ENCODE data around the gene PLCXD1. TPM values are rescaled to one million over a fixed set of nuclear protein-coding genes. Genes with fewer than 3 reads are reported as not detected.

The PLCXD1 gene
- total RNA-seq, 1 donor, result 3.3 TPM

DNA sequence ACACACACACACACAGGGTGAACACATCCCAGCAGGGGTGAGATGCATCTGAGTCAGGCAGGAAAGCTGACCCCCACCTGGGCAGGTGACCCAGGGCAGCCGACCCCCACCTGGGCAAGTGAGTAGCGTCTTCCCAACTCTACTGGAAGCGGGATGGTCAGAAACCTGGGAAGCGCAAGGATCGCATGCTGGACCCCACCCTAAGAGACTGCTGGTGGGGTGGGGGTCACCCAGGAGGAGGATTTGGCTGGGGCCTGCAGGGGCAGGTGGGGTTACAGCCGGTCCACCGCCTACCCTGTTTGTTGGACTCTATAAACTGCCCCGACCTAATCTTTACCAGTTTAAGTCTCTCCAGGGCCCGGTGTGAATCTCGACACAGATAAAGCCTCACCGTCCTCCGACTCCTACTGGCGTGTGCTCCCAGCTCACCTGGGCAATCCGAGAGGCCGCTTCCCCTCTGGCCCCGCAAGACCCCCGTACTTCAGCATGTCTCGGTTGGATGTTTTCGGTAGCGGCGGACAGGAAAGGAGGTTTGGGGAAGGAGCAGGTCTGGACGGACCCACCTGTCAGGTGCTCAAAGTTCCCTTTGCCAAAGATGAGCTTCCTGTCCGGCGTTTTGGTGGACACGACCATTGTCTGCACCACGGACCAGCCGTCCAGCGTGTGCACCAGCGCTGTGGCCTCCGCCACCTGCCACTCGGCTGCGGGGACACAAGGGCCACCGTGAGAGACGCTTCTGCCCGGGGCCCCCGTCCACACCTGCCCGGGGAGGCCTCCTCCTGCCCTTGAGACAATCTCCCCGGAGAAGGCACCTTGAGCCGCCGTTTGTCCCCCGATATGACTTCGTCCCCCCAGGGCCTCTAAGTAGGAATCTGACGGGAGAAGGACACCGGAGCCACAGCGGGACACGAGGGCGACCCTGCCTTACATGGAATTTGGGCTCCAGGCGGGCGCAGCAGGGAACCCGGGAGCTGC is 35.5 kb downstream of the PLCXD1 start:
- Histone ChIP-seq H3K4me3 (ENCODE audit: insufficient read depth, low read length) (no peak overlapping the region), H3K4me1 (ENCODE audit: insufficient read depth, low read length) (peaks cover 11% of the 10 kb centered on the region), H4K20me1 (ENCODE audit: insufficient read depth, low read length) (peaks cover 3% of the 10 kb centered on the region), H3K9me3 (ENCODE audit: low read depth, low read length) (no peaks in the 10 kb centered on the region), H3K27ac (ENCODE audit: low read depth, low read length) (no peak overlapping the region), H3K79me2 (ENCODE audit: insufficient read depth, low read length) (peaks cover 18% of the 10 kb centered on the region), H3K36me3 (ENCODE audit: insufficient read depth, low read length) (peaks cover 16% of the 10 kb centered on the region), H3K27me3 (ENCODE audit: insufficient read depth, low read length) (no peaks in the 10 kb centered on the region), H2AFZ (ENCODE audit: low read length) (no peak overlapping the region), H3K4me2 (ENCODE audit: insufficient read depth, low read length) (no peak overlapping the region)
- TF ChIP-seq, protein P1, sequence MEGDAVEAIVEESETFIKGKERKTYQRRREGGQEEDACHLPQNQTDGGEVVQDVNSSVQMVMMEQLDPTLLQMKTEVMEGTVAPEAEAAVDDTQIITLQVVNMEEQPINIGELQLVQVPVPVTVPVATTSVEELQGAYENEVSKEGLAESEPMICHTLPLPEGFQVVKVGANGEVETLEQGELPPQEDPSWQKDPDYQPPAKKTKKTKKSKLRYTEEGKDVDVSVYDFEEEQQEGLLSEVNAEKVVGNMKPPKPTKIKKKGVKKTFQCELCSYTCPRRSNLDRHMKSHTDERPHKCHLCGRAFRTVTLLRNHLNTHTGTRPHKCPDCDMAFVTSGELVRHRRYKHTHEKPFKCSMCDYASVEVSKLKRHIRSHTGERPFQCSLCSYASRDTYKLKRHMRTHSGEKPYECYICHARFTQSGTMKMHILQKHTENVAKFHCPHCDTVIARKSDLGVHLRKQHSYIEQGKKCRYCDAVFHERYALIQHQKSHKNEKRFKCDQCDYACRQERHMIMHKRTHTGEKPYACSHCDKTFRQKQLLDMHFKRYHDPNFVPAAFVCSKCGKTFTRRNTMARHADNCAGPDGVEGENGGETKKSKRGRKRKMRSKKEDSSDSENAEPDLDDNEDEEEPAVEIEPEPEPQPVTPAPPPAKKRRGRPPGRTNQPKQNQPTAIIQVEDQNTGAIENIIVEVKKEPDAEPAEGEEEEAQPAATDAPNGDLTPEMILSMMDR (IDR thresholded peaks at IDR 0.05; ENCODE audit: extremely low read depth, low read depth, low read length), result no peak
- no peak for DNase-seq (ENCODE audit: insufficient read length, low spot score, missing footprints)

DNA sequence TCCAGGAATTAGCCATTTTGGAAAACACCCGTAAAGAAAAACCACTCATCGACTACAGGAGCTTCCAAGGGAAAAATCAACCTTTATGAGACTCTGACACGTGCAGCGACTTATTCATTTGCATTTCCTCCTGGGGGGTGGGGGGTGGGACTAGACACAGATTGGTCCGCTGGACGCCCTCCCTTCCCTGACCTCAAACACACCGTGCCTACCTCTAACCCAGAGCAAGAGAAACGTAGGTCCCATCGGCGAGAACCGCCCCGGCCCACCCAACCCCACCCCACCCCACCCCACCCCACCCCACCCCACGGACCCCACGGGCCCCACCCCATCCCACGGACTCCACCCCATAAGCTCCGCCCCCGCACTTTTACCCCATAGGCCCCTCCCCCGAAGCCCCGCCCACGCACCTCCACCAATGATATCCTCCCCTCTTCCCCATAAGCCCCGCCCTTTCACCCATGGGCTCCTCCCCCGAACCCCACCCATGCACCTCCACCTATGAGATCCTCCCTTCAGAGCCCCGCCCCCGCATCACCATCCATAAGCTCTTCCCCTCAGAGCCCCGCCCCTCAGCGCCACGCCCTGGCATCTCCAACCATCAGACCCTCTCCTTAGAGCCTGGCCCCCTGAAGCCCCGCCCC is 36.4 kb downstream of the PLCXD1 start:
- TF ChIP-seq, protein P1 (IDR thresholded peaks at IDR 0.05; ENCODE audit: extremely low read depth, low read depth, low read length), result no peak
- peaks cover 8% of the 10 kb centered on the region for H3K36me3 ChIP-seq (ENCODE audit: insufficient read depth, low read length)
- H3K4me3 ChIP-seq (ENCODE audit: insufficient read depth, low read length), result peak overlapping the region; percentile 93
- peaks cover 3% of the 10 kb centered on the region for H4K20me1 ChIP-seq (ENCODE audit: insufficient read depth, low read length)
- H3K4me2 ChIP-seq (ENCODE audit: insufficient read depth, low read length), result peak overlapping the region; percentile 74
- H3K9me3 ChIP-seq (ENCODE audit: low read depth, low read length), result no peaks in the 10 kb centered on the region
- peaks cover 11% of the 10 kb centered on the region for H3K4me1 ChIP-seq (ENCODE audit: insufficient read depth, low read length)
- H3K79me2 ChIP-seq (ENCODE audit: insufficient read depth, low read length), result peaks cover 18% of the 10 kb centered on the region
- H3K27me3 ChIP-seq (ENCODE audit: insufficient read depth, low read length), result no peaks in the 10 kb centered on the region
- DNase-seq (ENCODE audit: insufficient read length, low spot score, missing footprints), result peak; percentile 98
- H2AFZ ChIP-seq (ENCODE audit: low read length), result peak overlapping the region; percentile 56
- no peak overlapping the region for H3K27ac ChIP-seq (ENCODE audit: low read depth, low read length)

DNA sequence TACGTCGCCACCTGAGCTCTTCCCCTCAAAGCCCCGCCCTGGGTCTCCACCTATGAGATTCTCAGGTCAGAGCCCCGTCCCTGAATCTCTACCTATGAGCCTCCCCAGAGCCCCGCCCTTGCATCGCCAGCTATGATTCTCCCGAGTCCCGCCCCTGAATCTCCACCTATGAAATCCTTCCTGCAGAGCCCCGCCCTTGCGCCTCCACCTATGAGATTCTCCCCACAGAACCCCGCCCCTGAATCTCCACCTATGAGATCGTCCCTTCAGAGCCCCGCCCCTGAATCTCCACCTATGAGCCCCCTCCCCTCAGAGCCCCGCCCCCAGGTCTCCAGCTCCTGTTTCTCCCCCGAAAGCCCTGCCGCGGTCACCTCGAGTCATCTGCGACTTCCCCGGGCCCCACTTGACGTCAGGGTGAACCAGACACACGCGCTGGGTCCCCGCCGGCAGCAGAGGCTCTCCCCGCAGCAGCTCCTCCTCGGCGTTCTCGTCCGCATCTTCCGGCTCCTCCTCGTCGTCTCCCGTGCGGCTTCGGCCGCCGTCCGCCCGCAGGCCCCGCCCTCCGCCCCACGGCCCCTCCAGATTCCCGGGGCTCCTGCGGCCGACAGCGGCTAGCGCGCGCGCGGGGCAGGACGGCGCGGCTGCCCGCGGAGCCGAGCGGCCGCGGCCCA is 37.0 kb downstream of the PLCXD1 start:
- Histone ChIP-seq H3K27ac (ENCODE audit: low read depth, low read length) (peak overlapping the region; percentile 71), H3K4me1 (ENCODE audit: insufficient read depth, low read length) (peaks cover 11% of the 10 kb centered on the region), H2AFZ (ENCODE audit: low read length) (peak overlapping the region; percentile 82), H3K9me3 (ENCODE audit: low read depth, low read length) (no peaks in the 10 kb centered on the region), H4K20me1 (ENCODE audit: insufficient read depth, low read length) (peaks cover 3% of the 10 kb centered on the region), H3K4me3 (ENCODE audit: insufficient read depth, low read length) (peak overlapping the region; percentile 93), H3K79me2 (ENCODE audit: insufficient read depth, low read length) (peaks cover 18% of the 10 kb centered on the region), H3K36me3 (ENCODE audit: insufficient read depth, low read length) (peaks cover 6% of the 10 kb centered on the region), H3K27me3 (ENCODE audit: insufficient read depth, low read length) (no peaks in the 10 kb centered on the region), H3K4me2 (ENCODE audit: insufficient read depth, low read length) (peak overlapping the region; percentile 74)
- TF ChIP-seq, protein P1 (IDR thresholded peaks at IDR 0.05; ENCODE audit: extremely low read depth, low read depth, low read length), result no peak
- peak; percentile 99 for DNase-seq (ENCODE audit: insufficient read length, low spot score, missing footprints)
